CD8-positive, alpha-beta memory T cell (primary cell): ENCODE results near the gene SF3B3. TPM values are rescaled to one million over a fixed set of nuclear protein-coding genes. Genes with fewer than 3 reads are reported as not detected.
"Not testable (repeated sequence)": the region's sequence is repeated elsewhere in the genome, so short reads cannot be mapped to it uniquely, and the experiment has no call there.

ENCODE experiments used
- CTCF ChIA-PET: fragments of 350-600 bp; sonication (Branson Sonifier 250); formaldehyde crosslinking; loops from one replicate; lab custom pipeline; 2021; ENCODE audit warnings: antibody characterized with exemption; lab: Charles Lee
- POLR2A ChIA-PET: fragments of 350-600 bp; sonication (Branson Sonifier 250); formaldehyde crosslinking; loops from one replicate; lab custom pipeline; 2021; ENCODE audit warnings: antibody characterized with exemption; lab: Charles Lee
- DNase-seq, 5 donors: peaks; one replicate each; pipeline versions ENCODE4 v3.0.0 to v3.0.0-alpha.2; 2020 to 2022; ENCODE audit warnings: mixed read lengths in 1 of 5
- H3K27ac ChIP-seq: one replicate; pipeline ENCODE4 v1.7.0; 2013; ENCODE audit warnings: low read depth, mild to moderate bottlenecking, low read length, moderate library complexity
- H3K27me3 ChIP-seq: 2 replicates; pipeline ENCODE4 v1.7.0; 2013; ENCODE audit warnings: low read length, mild to moderate bottlenecking; ENCODE audit not compliant: insufficient read depth, poor library complexity, severe bottlenecking
- H3K36me3 ChIP-seq: 2 replicates; pipeline ENCODE4 v1.7.0; 2013; ENCODE audit warnings: mild to moderate bottlenecking, low read length, moderate library complexity; ENCODE audit not compliant: insufficient read depth
- H3K4me1 ChIP-seq: 2 replicates; pipeline ENCODE4 v1.7.0; 2013; ENCODE audit warnings: mild to moderate bottlenecking, low read length, moderate library complexity; ENCODE audit not compliant: insufficient read depth
- H3K4me3 ChIP-seq: 2 replicates; pipeline ENCODE4 v1.7.0; 2013; ENCODE audit warnings: mild to moderate bottlenecking, low read length
- H3K9me3 ChIP-seq: 2 replicates; pipeline ENCODE4 v1.7.0; 2013; ENCODE audit warnings: mild to moderate bottlenecking, low read length
- H3K27ac Mint-ChIP-seq, 8 donors: one replicate each; pipeline ENCODE4 v1.8.0; 2020 to 2021; ENCODE audit warnings: mixed read lengths in 8 of 8, mild to moderate bottlenecking in 6 of 8, inconsistent platforms in 3 of 8, moderate library complexity in 3 of 8
- H3K27me3 Mint-ChIP-seq, 2 donors: one replicate each; pipeline ENCODE4 v1.8.0; 2020 to 2021; ENCODE audit warnings: mixed read lengths in 2 of 2, mild to moderate bottlenecking in 1 of 2, moderate library complexity in 1 of 2
- H3K36me3 Mint-ChIP-seq, 3 donors: one replicate each; pipeline ENCODE4 v1.8.0; 2020 to 2021; ENCODE audit warnings: mixed read lengths in 3 of 3, inconsistent platforms in 1 of 3, mild to moderate bottlenecking in 1 of 3
- H3K4me1 Mint-ChIP-seq, 3 donors: one replicate each; pipeline ENCODE4 v1.8.0; 2020 to 2021; ENCODE audit warnings: mixed read lengths in 3 of 3, inconsistent platforms in 1 of 3, mild to moderate bottlenecking in 1 of 3
- H3K4me3 Mint-ChIP-seq, 7 donors: one replicate each; pipeline ENCODE4 v1.8.0; 2020 to 2021; ENCODE audit warnings: mixed read lengths in 7 of 7, mild to moderate bottlenecking in 6 of 7, moderate library complexity in 4 of 7, inconsistent platforms in 2 of 7
- H3K9me3 Mint-ChIP-seq, 5 donors: one replicate each; pipeline ENCODE4 v1.8.0; 2020 to 2022; ENCODE audit warnings: mixed read lengths in 5 of 5, mild to moderate bottlenecking in 3 of 5, moderate library complexity in 2 of 5, inconsistent platforms in 1 of 5
- polyA plus RNA-seq: library from polyadenylated mRNA; unstranded; fragments of 300-500 nt; fragmentation: Illumina TruSeq; gene quantifications from one replicate; pipeline ENCODE4 v1.2.3, GENCODE V29; 2021
- total RNA-seq, 2 experiments: library from RNA; stranded (reverse); gene quantifications; one replicate each; pipeline ENCODE4 v1.2.3, GENCODE V29; 2021

Gene SF3B3
- total and polyA plus RNA-seq, 3 experiments from 2014 or later = 134 to 642 (median 605) TPM

DNA sequence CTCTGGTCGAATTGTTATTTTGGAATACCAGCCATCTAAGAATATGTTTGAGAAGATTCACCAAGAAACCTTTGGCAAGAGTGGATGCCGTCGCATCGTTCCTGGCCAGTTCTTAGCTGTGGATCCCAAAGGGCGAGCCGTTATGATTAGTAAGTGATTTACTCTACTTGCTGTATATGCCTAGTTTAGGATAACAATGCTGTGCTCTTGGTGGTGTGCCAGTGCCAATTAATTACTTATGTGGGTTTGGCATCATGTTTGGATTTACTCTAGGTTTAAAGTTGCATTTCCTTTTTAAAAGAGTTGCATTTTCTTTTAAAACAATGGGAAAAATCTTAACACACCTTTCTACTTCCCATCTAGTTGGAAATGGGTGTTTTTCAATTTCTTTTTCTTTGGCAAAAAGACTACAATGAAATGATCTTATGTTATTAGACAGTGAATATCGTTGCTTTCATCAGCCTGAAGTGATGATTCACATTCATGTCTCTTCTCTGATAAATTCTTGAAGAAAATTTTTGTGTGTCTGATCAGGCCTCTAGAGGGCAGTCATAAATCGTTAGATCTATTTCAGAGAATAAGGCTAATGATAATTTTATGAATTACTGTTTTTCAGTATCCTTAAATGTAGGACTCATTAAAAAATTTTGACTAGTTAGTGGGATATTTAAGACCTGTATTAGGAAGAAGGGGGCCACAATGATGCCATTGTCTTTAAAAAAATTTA lies 5.6 kb downstream of the SF3B3 start:
- Histone ChIP-seq H3K4me1 (peaks cover 39% of the 10 kb centered on the region), H3K36me3 (peaks cover 67% of the 10 kb centered on the region), H3K27me3 (no peaks in the 10 kb centered on the region), H3K9me3 (no peaks in the 10 kb centered on the region), H3K27ac (no peak overlapping the region), H3K4me3 (no peak overlapping the region)
- Mint-ChIP-seq H3K9me3 (no peaks in the 10 kb centered on the region), H3K27ac (peak overlapping the region in 6 of 8 donors; percentile 44 to 90 (median 80)), H3K36me3 (peaks cover 12 to 78% (median 21%) of the 10 kb centered on the region in 3 donors), H3K4me3 (peak overlapping the region in 4 of 7 donors; percentile 26 to 87 (median 52)), H3K27me3 (no peaks in the 10 kb centered on the region), H3K4me1 (peaks cover 49 to 70% (median 67%) of the 10 kb centered on the region in 3 donors)
- CTCF ChIA-PET = no interaction called here
- peak in 1 of 5 donors; percentile 19 for DNase-seq
- POLR2A ChIA-PET = no interaction called here

GRCh38 chr16:70529954-70530353 lies 6.3 kb downstream of the SF3B3 start:
- H3K27ac ChIP-seq, H3K27ac Mint-ChIP-seq, H3K4me3 Mint-ChIP-seq, POLR2A ChIA-PET, CTCF ChIA-PET, H3K27me3 Mint-ChIP-seq, DNase-seq, H3K9me3 ChIP-seq, H3K9me3 Mint-ChIP-seq, H3K27me3 ChIP-seq, H3K4me3 ChIP-seq: not testable (repeated sequence)
- H3K4me1 ChIP-seq = peaks cover 37% of the 10 kb centered on the region
- peaks cover 69% of the 10 kb centered on the region for H3K36me3 ChIP-seq
- Mint-ChIP-seq H3K36me3 (peaks cover 14 to 80% (median 24%) of the 10 kb centered on the region in 3 donors), H3K4me1 (peaks cover 50 to 69% (median 69%) of the 10 kb centered on the region in 3 donors)

GRCh38 chr16:70534971-70535370 lies 11.4 kb downstream of the SF3B3 start:
- peaks cover 28 to 53% (median 50%) of the 10 kb centered on the region in 3 donors for H3K4me1 Mint-ChIP-seq
- DNase-seq = no peak
- H3K4me3 Mint-ChIP-seq = no peak overlapping the region
- no peaks in the 10 kb centered on the region for H3K9me3 Mint-ChIP-seq
- Histone ChIP-seq H3K27ac (no peak overlapping the region), H3K9me3 (no peaks in the 10 kb centered on the region), H3K36me3 (peaks cover 79% of the 10 kb centered on the region), H3K4me3 (no peak overlapping the region), H3K4me1 (no peaks in the 10 kb centered on the region), H3K27me3 (no peaks in the 10 kb centered on the region)
- H3K27ac Mint-ChIP-seq = peak overlapping the region in 2 of 8 donors; percentile 11 to 24
- ChIA-PET POLR2A (no interaction called here), CTCF (no interaction called here)
- no peaks in the 10 kb centered on the region for H3K27me3 Mint-ChIP-seq
- H3K36me3 Mint-ChIP-seq = peaks cover 12 to 85% (median 27%) of the 10 kb centered on the region in 3 donors

DNA sequence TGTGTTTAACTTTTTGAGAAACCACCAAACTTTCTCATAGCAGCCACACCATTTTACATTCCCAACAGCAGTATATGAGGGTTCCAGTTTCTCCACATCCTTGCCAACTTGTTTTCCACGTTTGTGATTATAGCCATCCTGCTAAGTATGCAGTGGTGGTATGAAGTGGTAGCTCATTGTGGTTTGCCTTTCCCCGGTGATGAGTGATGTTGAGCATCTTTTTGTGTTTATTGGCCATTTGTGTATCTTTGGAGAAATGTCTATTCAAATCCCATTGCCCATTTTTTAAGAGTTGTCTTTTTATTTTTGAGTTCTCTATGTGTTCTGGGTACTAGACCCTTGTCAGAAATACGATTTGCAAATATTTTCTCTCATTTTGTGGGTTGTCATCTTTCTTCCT lies 17.4 kb downstream of the SF3B3 start:
- peak overlapping the region in 1 of 8 donors; percentile 14 for H3K27ac Mint-ChIP-seq
- POLR2A ChIA-PET = no interaction called here
- H3K4me3 Mint-ChIP-seq = no peak overlapping the region
- CTCF ChIA-PET = interaction anchor here (1.0 kb wide), 1 partner anchor 231 kb away, joined by 3 read pairs; no protein-coding TSS in a partner anchor
- no peaks in the 10 kb centered on the region for H3K27me3 Mint-ChIP-seq
- Histone ChIP-seq H3K4me1 (no peaks in the 10 kb centered on the region), H3K9me3 (no peaks in the 10 kb centered on the region), H3K27ac (no peak overlapping the region), H3K36me3 (peaks cover 77% of the 10 kb centered on the region), H3K4me3 (no peak overlapping the region), H3K27me3 (no peaks in the 10 kb centered on the region)
- peaks cover 9 to 85% (median 16%) of the 10 kb centered on the region in 3 donors for H3K36me3 Mint-ChIP-seq
- no peak for DNase-seq
- H3K4me1 Mint-ChIP-seq = peaks cover 11 to 35% (median 30%) of the 10 kb centered on the region in 3 donors
- no peaks in the 10 kb centered on the region for H3K9me3 Mint-ChIP-seq

GRCh38 chr16:70544548-70544947 lies 20.9 kb downstream of the SF3B3 start:
- peaks cover 80% of the 10 kb centered on the region for H3K36me3 ChIP-seq
- Mint-ChIP-seq H3K9me3 (no peaks in the 10 kb centered on the region), H3K4me3 (no peak overlapping the region), H3K36me3 (peaks cover 3 to 85% (median 15%) of the 10 kb centered on the region in 3 donors), H3K27me3 (no peaks in the 10 kb centered on the region), H3K27ac (peak overlapping the region in 3 of 8 donors; percentile 11 to 38 (median 32)), H3K4me1 (peaks cover 9 to 26% (median 24%) of the 10 kb centered on the region in 3 donors)
- CTCF ChIA-PET = no interaction called here
- POLR2A ChIA-PET = no interaction called here
- no peaks in the 10 kb centered on the region for H3K27me3 ChIP-seq
- H3K9me3 ChIP-seq = no peaks in the 10 kb centered on the region
- no peak for DNase-seq
- no peak overlapping the region for H3K27ac ChIP-seq
- no peak overlapping the region for H3K4me3 ChIP-seq
- no peaks in the 10 kb centered on the region for H3K4me1 ChIP-seq

GRCh38 chr16:70548936-70549335 lies 25.3 kb downstream of the SF3B3 start:
- Histone ChIP-seq H3K27ac (no peak overlapping the region), H3K36me3 (peaks cover 69% of the 10 kb centered on the region), H3K4me1 (no peaks in the 10 kb centered on the region), H3K27me3 (no peaks in the 10 kb centered on the region), H3K4me3 (no peak overlapping the region), H3K9me3 (no peaks in the 10 kb centered on the region)
- H3K27me3 Mint-ChIP-seq = no peaks in the 10 kb centered on the region
- DNase-seq = no peak
- H3K4me1 Mint-ChIP-seq = peaks cover 16 to 43% (median 17%) of the 10 kb centered on the region in 3 donors
- no peak overlapping the region for H3K4me3 Mint-ChIP-seq
- POLR2A ChIA-PET = no interaction called here
- CTCF ChIA-PET = no interaction called here
- peak overlapping the region in 6 of 8 donors; percentile 14 to 64 (median 57) for H3K27ac Mint-ChIP-seq
- H3K9me3 Mint-ChIP-seq = no peaks in the 10 kb centered on the region
- peaks cover 3 to 89% (median 22%) of the 10 kb centered on the region in 3 donors for H3K36me3 Mint-ChIP-seq

DNA sequence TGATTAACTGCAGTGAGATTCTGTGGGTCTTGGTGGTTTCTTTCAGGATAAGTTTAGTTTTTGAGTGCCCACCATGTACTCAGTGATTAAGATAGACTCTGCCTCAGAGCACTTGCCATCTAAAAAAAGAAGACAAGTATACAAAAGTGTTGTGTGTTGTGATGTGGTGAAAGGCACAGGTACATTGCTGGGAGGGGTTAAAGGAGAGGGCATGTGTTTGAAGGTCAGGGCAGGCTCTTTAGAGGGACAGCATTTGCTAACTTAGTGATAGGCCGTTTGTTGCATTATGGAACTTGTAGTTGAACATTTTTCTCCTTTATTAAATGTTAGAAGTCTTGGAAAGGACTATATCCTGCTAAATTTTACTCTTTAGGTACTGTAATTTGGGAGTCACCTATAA lies 26.5 kb downstream of the SF3B3 start:
- POLR2A ChIA-PET = no interaction called here

GRCh38 chr16:70551788-70552187 lies 28.2 kb downstream of the SF3B3 start:
- H3K4me1 ChIP-seq = no peaks in the 10 kb centered on the region
- no peaks in the 10 kb centered on the region for H3K27me3 ChIP-seq
- peak overlapping the region in 2 of 8 donors; percentile 25 to 86 for H3K27ac Mint-ChIP-seq
- H3K4me3 Mint-ChIP-seq = no peak overlapping the region
- no peak for DNase-seq
- H3K9me3 ChIP-seq = no peaks in the 10 kb centered on the region
- CTCF ChIA-PET = no interaction called here
- no peaks in the 10 kb centered on the region for H3K27me3 Mint-ChIP-seq
- no peak overlapping the region for H3K27ac ChIP-seq
- H3K36me3 Mint-ChIP-seq = peaks cover 3 to 91% (median 29%) of the 10 kb centered on the region in 3 donors
- no peak overlapping the region for H3K4me3 ChIP-seq
- peaks cover 74% of the 10 kb centered on the region for H3K36me3 ChIP-seq
- H3K4me1 Mint-ChIP-seq = peaks cover 16 to 36% (median 17%) of the 10 kb centered on the region in 3 donors
- POLR2A ChIA-PET = interaction anchor here (0.8 kb wide), 1 partner anchor 50 kb away, joined by 3 read pairs; no protein-coding TSS in a partner anchor
- no peaks in the 10 kb centered on the region for H3K9me3 Mint-ChIP-seq

More for the DNA sequence above, 26.5 kb downstream of the SF3B3 start:
- peak overlapping the region in 5 of 8 donors; percentile 11 to 58 (median 45) for H3K27ac Mint-ChIP-seq
- H3K4me1 ChIP-seq = no peaks in the 10 kb centered on the region
- DNase-seq = no peak
- no peaks in the 10 kb centered on the region for H3K9me3 Mint-ChIP-seq
- CTCF ChIA-PET = no interaction called here
- H3K4me1 Mint-ChIP-seq = peaks cover 16 to 36% (median 17%) of the 10 kb centered on the region in 3 donors
- H3K4me3 ChIP-seq = no peak overlapping the region
- no peaks in the 10 kb centered on the region for H3K9me3 ChIP-seq
- no peak overlapping the region for H3K4me3 Mint-ChIP-seq
- H3K27me3 Mint-ChIP-seq = no peaks in the 10 kb centered on the region
- H3K36me3 ChIP-seq = peaks cover 72% of the 10 kb centered on the region
- H3K27me3 ChIP-seq = no peaks in the 10 kb centered on the region
- no peak overlapping the region for H3K27ac ChIP-seq
- H3K36me3 Mint-ChIP-seq = peaks cover 3 to 90% (median 21%) of the 10 kb centered on the region in 3 donors
